ENCODE results near the gene ZNF74. TPM values are rescaled to one million over a fixed set of nuclear protein-coding genes. Genes with fewer than 3 reads are reported as not detected.

The ZNF74 gene
- total and polyA plus RNA-seq, 7 donors, result 2.1 to 4.8 (median 4.0) TPM

GRCh38 chr22:20438678-20439492 is 44.9 kb downstream of the ZNF74 start:
- H3K36me3 ChIP-seq (ENCODE audit: insufficient read depth in 1 of 2, low read depth in 1 of 2), result peaks cover 0 to 21% of the 10 kb centered on the region in 2 donors
- peak in 2 of 4 donors; percentile 36 to 48 for ATAC-seq
- peaks cover 0 to 36% (median 21%) of the 10 kb centered on the region in 3 donors for H3K27me3 ChIP-seq (ENCODE audit: insufficient read depth in 3 of 3, low read length in 2 of 3)
- H3K9me3 ChIP-seq, result no peaks in the 10 kb centered on the region
- TF ChIP-seq CTCF (IDR thresholded peaks at IDR 0.05), result peak; percentile 6
- intact Hi-C loops (cut with DNase I), result no loop called here
- peak in 1 of 2 donors; percentile 58 for DNase-seq
- H3K4me1 ChIP-seq, result peaks cover 5% of the 10 kb centered on the region
- peak overlapping the region; percentile 50 for H3K27ac ChIP-seq
- 67 to 71% (median 70%) methylated on average over 13 of the region's 13 CpGs for WGBS, 3 donors
- H3K4me3 ChIP-seq, result peak overlapping the region; percentile 69

- no peak for TF ChIP-seq CTCF (IDR thresholded peaks at IDR 0.05)
- intact Hi-C loops (cut with DNase I), result no loop called here
- WGBS, 3 donors, result 85 to 93% (median 88%) methylated on average over 4 of the region's 4 CpGs
- Histone ChIP-seq H3K27me3 (ENCODE audit: insufficient read depth in 3 of 3, low read length in 2 of 3) (peaks cover 0 to 36% (median 21%) of the 10 kb centered on the region in 3 donors), H3K27ac (no peak overlapping the region), H3K4me1 (peaks cover 5% of the 10 kb centered on the region), H3K36me3 (ENCODE audit: insufficient read depth in 1 of 2, low read depth in 1 of 2) (peaks cover 0 to 27% of the 10 kb centered on the region in 2 donors), H3K4me3 (no peak overlapping the region), H3K9me3 (no peaks in the 10 kb centered on the region)
- ATAC-seq (no peak), DNase-seq (peak in 1 of 2 donors; percentile 31)
These were observed 45.6 kb downstream of the ZNF74 start for GRCh38 chr22:20439556-20439927.

- 88 to 96% (median 94%) methylated on average over 5 of the region's 5 CpGs for WGBS, 3 donors
- H3K27me3 ChIP-seq (ENCODE audit: insufficient read depth in 3 of 3, low read length in 2 of 3), result peaks cover 0 to 34% (median 21%) of the 10 kb centered on the region in 3 donors
- intact Hi-C loops (cut with DNase I), result no loop called here
- TF ChIP-seq CTCF (IDR thresholded peaks at IDR 0.05), result no peak
- H3K4me3 ChIP-seq, result no peak overlapping the region
- ATAC-seq, result no peak
- peaks cover 0 to 32% of the 10 kb centered on the region in 2 donors for H3K36me3 ChIP-seq (ENCODE audit: insufficient read depth in 1 of 2, low read depth in 1 of 2)
- peaks cover 5% of the 10 kb centered on the region for H3K4me1 ChIP-seq
- no peaks in the 10 kb centered on the region for H3K9me3 ChIP-seq
- peak in 1 of 2 donors; percentile 34 for DNase-seq
- no peak overlapping the region for H3K27ac ChIP-seq
These were observed 46.1 kb downstream of the ZNF74 start for GRCh38 chr22:20439928-20440575.

GRCh38 chr22:20440637-20441591 is 47.0 kb downstream of the ZNF74 start:
- 62 to 73% (median 71%) methylated on average over 13 of the region's 13 CpGs for WGBS, 3 donors
- Histone ChIP-seq H3K4me1 (peaks cover 5% of the 10 kb centered on the region), H3K27me3 (ENCODE audit: insufficient read depth in 3 of 3, low read length in 2 of 3) (peaks cover 0 to 26% (median 16%) of the 10 kb centered on the region in 3 donors), H3K9me3 (no peaks in the 10 kb centered on the region), H3K4me3 (no peak overlapping the region), H3K36me3 (ENCODE audit: insufficient read depth in 1 of 2, low read depth in 1 of 2) (peaks cover 0 to 41% of the 10 kb centered on the region in 2 donors), H3K27ac (no peak overlapping the region)
- TF ChIP-seq CTCF (IDR thresholded peaks at IDR 0.05), result no peak
- peak in 1 of 2 donors; percentile 33 for DNase-seq
- intact Hi-C loops (cut with DNase I), result no loop called here
- no peak for ATAC-seq

Measured in psoas muscle (tissue), 8 donors.